Measurements from ENCODE around the gene MRPL28.
"Not testable (repeated sequence)": the region's sequence is repeated elsewhere in the genome, so short reads cannot be mapped to it uniquely, and the experiment has no call there.

The MRPL28 gene

DNA sequence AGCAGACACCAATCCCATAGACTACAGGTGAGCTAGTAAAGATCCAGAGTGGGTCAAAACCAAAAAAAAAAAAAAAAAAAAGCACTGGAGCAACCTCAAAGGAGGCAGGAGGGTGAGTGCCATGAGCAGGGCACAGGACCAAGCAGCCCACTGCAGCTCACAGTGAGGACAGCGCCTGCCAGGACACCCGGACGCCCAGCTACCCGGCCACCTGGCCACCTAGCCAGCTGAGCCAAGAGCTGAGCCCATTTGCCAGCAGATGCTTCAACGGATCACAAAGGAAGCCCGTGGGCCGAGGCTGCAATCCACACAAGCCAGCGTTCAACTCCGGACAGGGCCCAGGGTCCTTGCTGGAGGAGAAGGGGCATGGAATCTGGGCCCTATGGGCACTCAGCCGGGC lies 32.9 kb downstream of the MRPL28 start:
- peak in 1 of 2 experiments; percentile 71 for DNase-seq

DNA sequence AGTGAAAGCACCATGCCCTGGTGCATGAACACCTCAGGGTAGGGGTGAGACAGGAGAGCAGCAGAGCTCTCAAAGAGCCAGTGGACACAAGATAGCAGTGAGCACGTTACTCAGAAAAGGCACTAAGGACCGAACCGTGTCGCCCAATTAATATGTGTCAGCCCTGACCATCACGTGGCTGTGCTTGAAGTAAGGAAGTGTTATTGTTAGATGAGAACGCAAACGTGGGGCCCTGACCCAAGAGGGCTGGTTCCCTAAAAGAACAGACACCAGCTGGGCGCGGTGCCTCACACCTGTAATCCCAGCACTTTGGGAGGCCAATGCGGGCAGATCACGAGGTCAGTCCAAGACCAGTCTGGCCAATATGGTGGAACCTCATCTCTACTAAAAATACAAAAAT lies 34.1 kb downstream of the MRPL28 start:
- DNase-seq = no peak

DNA sequence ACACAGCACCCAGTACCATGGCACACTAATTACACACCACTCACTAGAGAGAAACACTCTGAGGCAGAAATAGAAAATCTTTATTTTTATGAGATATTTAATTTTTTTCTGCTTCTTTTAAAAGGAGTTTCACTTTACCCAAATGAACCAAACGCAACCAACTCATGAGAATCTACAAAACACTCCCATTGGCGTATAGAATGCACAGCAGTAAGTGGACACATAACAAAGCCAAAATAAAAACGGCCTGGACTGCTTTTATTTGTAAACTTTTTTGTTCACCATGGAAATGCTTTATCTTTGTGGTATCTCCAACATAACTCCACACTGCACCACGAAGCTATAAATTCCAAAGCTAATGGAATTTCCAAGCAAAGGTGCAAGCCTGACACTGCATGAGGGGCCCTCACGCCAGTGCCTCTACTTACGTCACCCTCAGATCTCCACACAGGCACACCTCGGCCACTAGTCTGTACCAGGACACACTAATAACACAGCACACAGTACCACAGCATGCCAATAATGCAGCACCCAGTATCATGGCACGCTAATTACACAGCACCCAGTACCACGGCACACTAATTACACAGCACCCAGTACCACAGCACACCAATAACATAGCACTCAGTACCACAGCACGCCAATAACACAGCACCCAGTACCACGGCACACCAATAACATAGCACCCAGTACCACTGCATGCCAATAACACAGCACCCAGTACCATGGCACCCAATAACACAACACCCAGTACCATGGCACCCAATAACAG lies 35.3 kb downstream of the MRPL28 start:
- DNase-seq = not testable (repeated sequence)

DNA sequence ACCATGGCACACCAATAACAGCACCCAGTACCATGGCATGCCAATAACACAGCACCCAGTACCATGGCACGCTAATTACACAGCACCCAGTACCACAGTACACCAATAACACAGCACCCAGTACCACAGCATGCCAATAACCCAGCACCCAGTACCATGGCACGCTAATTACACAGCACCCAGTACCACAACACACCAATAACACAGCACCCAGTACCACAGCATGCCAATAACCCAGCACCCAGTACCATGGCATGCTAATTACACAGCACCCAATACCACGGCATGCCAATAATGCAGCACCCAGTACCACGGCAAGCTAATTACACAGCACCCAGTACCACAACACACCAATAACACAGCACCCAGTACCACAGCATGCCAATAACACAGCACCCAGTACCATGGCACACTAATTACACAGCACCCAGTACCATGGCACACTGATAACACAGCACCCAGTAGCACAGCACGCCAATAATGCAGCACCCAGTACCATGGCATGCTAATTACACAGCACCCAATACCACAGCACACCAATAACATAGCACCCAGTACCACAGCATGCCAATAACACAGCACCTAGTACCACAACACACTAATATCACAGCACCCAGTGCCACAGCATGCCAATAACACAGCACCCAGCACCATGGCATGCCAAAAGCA lies 36.0 kb downstream of the MRPL28 start:
- not testable (repeated sequence) for DNase-seq

DNA sequence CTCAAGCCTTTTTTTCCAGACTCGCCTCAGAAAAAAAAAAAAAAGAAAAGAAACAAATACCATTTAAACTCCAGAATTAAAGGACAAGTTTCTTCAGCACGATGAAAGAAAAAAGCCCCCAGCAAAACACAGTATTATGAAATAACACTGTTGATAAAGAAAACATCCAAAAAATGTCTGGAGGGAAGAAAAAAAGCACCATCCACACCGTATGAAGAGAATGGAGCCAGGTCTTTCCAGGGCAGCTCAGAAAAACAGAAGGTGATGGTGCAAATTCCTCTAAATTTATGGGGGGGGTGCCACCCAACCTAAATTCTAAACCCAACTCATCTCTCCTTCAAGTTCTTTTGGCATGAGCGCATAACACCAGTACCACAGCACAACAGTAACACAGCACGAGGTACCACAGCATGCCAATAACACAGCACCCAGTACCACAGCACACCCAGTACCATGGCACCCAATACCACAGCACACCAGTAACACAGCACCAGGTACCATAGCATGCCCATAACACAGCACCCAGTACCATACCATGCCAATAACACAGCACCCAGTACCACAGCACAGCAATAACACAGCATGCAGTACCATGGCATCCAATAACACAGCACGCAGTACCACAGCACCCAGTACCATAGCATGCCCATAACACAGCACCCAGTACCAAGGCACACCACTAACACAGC lies 36.8 kb downstream of the MRPL28 start:
- DNase-seq = no peak

DNA sequence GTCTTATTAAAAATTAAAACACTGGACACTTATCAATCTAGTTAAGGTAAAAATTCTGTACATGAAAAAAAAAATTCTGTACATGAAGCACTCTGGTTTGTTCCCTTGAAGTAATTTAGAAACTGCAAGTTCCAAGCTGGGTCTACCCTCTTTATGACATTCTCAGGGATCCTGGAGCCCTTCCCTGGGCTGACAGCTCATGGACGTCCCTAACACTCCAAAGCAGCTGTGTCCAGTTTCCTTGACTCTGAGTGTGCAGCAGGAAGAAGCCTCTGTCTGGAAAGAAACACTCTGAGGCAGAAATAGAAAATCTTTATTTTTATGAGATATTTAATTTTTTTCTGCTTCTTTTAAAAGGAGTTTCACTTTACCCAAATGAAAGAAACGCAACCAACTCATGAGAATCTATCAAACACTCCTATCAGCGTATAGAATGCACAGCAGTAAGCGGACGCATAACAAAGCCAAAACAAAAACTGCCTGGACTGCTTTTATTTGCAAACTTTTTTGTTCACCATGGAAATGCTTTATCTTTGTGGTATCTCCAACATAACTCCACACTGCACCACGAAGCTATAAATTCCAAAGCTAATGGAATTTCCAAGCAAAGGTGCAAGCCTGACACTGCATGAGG lies 39.0 kb downstream of the MRPL28 start:
- DNase-seq = not testable (repeated sequence)

DNA sequence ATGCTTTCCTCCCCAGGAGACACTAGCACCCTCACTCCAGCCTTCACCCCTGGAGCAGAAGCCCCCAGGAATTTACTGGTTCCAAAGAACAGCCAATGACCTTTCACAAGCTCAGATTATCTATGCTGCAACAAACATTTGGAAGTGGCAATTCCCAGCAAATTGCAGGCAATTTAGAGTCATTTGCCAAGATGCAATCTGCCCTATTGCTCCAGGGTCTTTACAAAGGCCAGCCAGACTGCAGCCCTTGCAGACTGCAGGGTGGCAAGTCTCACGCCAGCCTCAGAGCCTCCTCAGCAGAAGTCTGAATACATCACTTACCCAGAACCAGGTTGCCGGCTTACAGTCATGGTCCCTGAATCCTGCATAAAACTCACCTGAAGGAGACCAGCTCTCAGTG lies 39.6 kb downstream of the MRPL28 start:
- no peak for DNase-seq

DNA sequence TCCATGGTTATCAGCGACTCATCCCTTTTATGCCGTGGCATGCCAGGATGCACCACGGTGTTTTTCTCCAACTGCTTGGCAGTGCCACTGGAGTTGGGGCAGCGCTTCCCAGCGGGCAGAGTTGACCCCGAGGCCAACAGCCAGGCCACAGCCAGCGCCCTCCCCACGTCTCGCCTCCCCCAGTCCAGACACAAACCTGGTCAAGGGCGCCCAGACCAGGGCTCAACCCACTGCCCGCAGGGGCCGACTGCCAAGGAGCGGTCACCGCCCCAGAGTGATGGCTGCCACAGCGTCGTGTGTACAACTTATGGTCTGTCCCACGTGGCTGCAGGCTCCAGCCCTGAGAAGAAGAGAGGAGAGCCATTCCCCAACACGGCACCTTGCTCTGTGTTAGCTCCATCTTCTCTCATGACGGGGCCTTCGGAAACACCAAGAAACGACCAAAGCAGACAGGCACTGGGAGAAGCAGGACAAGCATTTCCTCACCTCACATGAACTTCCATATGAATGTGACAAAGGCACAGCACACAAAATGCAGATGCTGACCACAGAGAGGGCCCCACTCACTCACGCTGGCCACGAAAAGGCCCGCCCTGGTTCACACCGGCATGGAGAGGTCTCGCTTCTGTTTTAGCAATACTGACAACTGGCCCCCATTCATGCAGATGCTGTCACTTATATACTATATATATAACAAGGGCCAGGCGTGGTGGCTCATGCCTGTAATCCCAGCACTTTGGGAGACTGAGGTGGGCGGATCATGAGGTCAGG lies 44.8 kb downstream of the MRPL28 start:
- no peak for DNase-seq

DNA sequence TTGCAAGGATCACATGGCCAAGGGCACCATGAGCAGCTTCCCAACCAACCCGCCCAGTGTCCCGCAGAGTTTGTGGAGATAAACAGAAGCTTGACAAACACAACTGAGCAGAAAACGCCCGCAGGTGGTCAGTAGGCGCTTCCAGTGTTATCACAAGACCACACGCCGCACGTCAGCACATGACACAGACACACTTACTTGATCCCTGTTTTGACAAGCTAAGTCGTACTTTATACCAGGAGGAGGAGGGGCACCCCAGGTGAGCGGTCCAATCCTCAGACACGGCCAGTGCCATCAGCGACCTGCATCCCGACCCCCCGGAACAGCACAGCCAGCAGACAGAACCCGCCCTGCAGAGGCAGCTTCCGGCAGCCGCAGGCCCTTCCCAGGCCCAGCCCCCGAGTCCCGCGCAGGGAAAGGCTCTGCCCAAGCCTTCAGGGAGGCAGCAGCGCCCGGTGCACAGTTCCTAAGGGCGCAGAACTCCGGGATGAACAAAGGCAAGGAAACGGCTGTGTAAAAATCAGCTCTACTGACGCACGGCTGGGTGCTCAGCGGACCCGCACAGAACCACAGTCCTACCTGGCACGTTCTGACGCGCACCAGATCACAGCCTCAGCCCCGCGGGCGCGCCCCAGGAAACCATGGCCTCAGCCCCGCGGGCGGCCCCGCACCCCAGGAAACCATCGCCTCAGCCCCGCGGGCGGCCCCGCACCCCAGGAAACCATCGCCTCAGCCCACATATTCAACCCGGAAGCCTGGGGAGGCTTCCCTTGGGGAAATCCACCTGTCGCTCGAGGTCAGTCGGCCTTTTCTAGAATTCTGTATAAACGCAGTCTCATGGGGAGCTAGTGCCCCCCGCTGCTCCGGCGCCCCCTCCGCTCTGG lies 45.6 kb downstream of the MRPL28 start:
- DNase-seq = no peak

DNA sequence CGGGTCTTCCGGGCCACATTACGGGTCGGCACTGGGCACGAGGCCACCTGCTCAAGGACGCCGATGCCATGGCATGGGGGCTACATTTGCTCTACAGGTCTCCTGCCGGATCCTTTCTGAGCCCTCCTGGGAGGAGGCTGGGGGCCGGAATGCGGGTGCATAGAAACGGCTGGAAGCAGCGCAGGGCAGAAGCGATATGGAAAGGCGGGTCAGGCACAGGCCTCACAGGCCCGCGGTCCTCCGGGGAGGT lies 46.2 kb downstream of the MRPL28 start:
- DNase-seq = no peak

DNA sequence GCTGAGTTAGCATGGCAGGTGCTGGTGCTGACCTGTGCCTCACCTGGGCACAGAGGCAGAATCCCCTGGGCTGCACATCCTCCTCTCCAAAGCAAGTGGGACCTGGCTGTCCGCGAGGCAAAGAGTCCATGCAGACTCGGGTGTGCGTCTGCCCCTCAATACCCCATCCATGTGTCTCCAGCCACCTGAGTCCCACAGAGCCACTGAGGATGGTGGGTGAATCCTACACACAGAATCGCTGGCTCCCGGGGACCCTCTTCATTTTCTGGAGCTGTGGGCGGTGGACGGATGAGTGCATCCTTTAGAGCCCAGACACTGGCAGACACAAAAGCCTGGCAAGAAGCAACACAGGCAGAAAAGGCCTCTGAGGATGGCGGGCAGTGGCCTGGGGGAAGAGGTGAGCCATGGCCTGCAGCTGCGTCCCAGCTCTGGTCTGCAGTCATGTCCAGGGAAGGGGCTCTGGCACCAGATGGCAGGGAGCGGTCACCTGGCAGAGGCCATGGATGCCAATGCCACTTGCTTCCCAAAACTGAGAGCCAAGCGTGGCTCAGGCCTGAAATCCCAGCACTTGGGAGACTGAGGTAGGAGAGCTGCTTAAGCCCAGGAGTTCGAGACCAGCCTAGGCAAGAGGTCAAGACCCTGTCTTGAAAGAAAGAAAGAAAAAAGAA lies 47.7 kb downstream of the MRPL28 start:
- no peak for DNase-seq

DNA sequence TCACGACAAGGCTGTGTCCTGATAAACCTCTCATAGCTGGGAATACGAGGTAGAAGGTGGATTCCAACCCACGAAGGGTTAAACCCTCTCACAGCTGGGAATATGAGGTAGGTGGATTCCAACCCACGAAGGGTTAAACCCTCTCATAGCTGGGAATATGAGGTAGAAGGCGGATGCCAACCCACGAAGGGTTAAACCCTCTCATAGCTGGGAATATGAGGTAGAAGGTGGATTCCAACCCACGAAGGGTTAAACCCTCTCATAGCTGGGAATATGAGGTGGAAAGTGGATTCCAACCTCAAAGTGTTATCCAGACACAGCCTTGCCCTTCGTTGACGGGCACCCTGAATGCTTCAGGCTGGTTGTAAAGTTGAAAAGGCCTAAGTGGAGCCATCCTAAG lies 48.8 kb downstream of the MRPL28 start:
- no peak for DNase-seq

DNA sequence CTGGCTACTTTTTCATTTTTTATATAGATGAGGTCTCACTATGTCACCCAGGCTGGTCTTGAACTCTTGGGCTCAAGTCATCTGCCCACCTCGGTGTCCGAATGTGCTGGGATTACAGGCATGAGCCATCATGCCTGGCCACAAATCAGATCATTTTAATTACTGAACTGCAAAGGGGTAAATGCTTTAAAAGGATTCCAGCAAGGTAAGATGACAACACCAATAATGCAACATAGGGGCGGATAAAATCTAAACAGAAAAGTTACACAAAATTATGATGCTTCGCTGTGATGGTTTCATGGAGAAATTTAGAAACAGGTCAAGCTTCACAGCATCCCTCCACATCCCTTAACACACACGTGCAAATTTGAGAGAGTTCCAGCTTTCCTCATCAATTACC lies 50.1 kb downstream of the MRPL28 start:
- no peak for DNase-seq

DNA sequence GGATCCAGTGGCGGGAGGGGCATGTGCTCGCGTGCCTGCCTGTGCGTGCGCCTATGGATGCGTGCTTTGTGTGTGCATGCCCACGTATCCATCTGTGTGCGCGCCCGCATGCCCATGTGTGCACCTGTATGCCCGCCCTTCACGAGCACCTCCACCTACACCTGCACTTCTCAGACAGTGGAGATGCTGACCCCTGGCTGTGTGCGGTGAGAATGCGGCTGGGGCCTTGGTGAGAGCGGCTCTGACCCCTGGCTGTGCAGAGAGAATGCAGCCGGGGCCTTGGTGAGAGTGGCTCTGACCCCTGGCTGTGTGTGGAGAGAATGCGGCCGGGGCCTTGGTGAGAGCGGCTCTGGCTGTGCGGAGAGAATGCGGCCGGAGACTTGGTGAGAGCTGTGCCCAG lies 51.7 kb downstream of the MRPL28 start:
- DNase-seq = no peak

DNA sequence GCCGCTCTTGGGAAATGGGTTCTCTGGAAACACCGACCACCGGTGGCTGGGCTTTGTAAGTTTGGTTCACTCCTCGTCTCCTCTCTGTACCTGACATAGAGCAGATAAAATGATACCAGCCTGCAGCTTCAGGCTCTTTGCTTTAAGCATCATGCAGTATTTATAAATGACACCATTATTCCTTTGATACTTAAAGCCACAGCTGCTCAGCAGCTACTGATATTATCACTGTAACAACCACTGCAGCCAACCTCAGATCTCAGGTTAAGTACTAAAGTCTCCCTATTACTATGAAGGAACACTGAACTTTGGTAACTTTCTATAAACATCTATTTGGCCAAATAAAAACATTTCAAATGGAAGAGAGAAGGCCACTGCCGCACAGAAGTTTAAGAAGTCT lies 52.8 kb downstream of the MRPL28 start:
- no peak for DNase-seq

Measured in NCI-H524 (cell line).